Measurements from ENCODE around the gene KCNG4. TPM values are rescaled to one million over a fixed set of nuclear protein-coding genes. Genes with fewer than 3 reads are reported as not detected.

KCNG4 gene
- total RNA-seq, 1 experiment from 2014 or later, result not detected

GRCh38 chr16:84207251-84207650 lies 32.6 kb downstream of the KCNG4 start:
- no peak overlapping the region for H2AFZ ChIP-seq (ENCODE audit: low read depth, low read length, poor library complexity, severe bottlenecking)
- H3K36me3 ChIP-seq (ENCODE audit: control insufficient read depth in 1 of 2, insufficient read depth in 2 of 2, low read length in 2 of 2), result no peaks in the 10 kb centered on the region
- ATAC-seq (no peak), DNase-seq (ENCODE audit: low read depth, low spot score) (no peak)
- H3K9me2 ChIP-seq (ENCODE audit: insufficient read depth), result no peaks in the 10 kb centered on the region
- intact Hi-C loops (cut with micrococcal nuclease), result no loop called here
- no peak overlapping the region for H3K4me3 ChIP-seq (replicated peaks in 1 of 2; ENCODE audit: low read depth in 1 of 2, low read length in 2 of 2)
- H3K27me3 ChIP-seq (ENCODE audit: insufficient read depth, low read length), result no peaks in the 10 kb centered on the region
- RAD21 ChIA-PET (ENCODE audit: low non-redundant PET in 1 of 2, low total read pairs in 2 of 2, uncharacterized antibody in 2 of 2, unreplicated experiment in 2 of 2), result no interaction called here
- CTCF ChIA-PET, result interaction anchor here (0.9 kb wide), 1 partner anchor 20 kb away, joined by 3 read pairs; the partner anchor contains the start of gene TAF1C
- no peaks in the 10 kb centered on the region for H3K4me1 ChIP-seq (ENCODE audit: control insufficient read depth in 1 of 2, insufficient read depth in 2 of 2, low read length in 2 of 2)
- no peaks in the 10 kb centered on the region for H3K79me2 ChIP-seq (ENCODE audit: insufficient read depth, low read length)
- no peak overlapping the region for H3K27ac ChIP-seq (ENCODE audit: low read depth, low read length)
- POLR2A ChIA-PET, result no interaction called here
- H3K9ac ChIP-seq (ENCODE audit: low read length), result no peak overlapping the region
- BruUV-seq (replicated peaks), result no TSS peak
- H3K4me2 ChIP-seq (ENCODE audit: low read length), result no peak overlapping the region
- no peaks in the 10 kb centered on the region for H3K9me3 ChIP-seq (ENCODE audit: control insufficient read depth in 1 of 2, insufficient read depth in 1 of 2, low read depth in 1 of 2, low read length in 2 of 2)
- no peaks in the 10 kb centered on the region for H4K20me1 ChIP-seq (ENCODE audit: insufficient read depth)
- no peak for TF ChIP-seq MAX (IDR thresholded peaks at IDR 0.05)
- no peak for TF ChIP-seq EZH2 (IDR thresholded peaks at IDR 0.05)
- no peak for TF ChIP-seq POLR2AphosphoS5 (IDR thresholded peaks at IDR 0.05; ENCODE audit: low read depth, low read length)
- no peak for TF ChIP-seq CBX3 (IDR thresholded peaks at IDR 0.05; ENCODE audit: low read depth)
- no peak for TF ChIP-seq RAD21 (IDR thresholded peaks at IDR 0.05; ENCODE audit: low read depth)
- no peak for TF ChIP-seq CEBPB (IDR thresholded peaks at IDR 0.05; ENCODE audit: low read depth)
- no peak for TF ChIP-seq SRF (IDR thresholded peaks at IDR 0.05; ENCODE audit: low read depth)
- no peak for TF ChIP-seq CTCF (IDR thresholded peaks at IDR 0.05 in 2 of 3, conservative IDR thresholded peaks at IDR 0.05 in 1 of 3; ENCODE audit: borderline replicate concordance in 1 of 3, insufficient read depth in 1 of 3, low read depth in 2 of 3, low read length in 2 of 3)
- TF ChIP-seq SIN3A (IDR thresholded peaks at IDR 0.05; ENCODE audit: low read depth), result no peak
- TF ChIP-seq FOSL1 (IDR thresholded peaks at IDR 0.05; ENCODE audit: low read depth), result no peak
- no peak for TF ChIP-seq EGR1 (IDR thresholded peaks at IDR 0.05; ENCODE audit: low read depth)
- no peak for TF ChIP-seq SP1 (IDR thresholded peaks at IDR 0.05; ENCODE audit: low read depth)
- TF ChIP-seq ZNF274 (IDR thresholded peaks at IDR 0.05; ENCODE audit: low read depth, low read length), result no peak
- no peak for TF ChIP-seq POLR2A (IDR thresholded peaks at IDR 0.05; ENCODE audit: borderline replicate concordance, extremely low read depth, insufficient read depth, insufficient read length)
- no peak for TF ChIP-seq ATF3 (IDR thresholded peaks at IDR 0.05)
- no peak for TF ChIP-seq TCF7L2 (IDR thresholded peaks at IDR 0.05; ENCODE audit: borderline replicate concordance, extremely low read depth, insufficient read depth, insufficient read length)

Measured in HCT116 (cell line).